Activated CD8-positive, alpha-beta memory T cell treated with anti-CD3 and anti-CD28 coated beads, Interleukin-2, amount 50 U/mL, for 4 hours (primary cell): Measurements from ENCODE around the gene OSBPL8.
"Not testable (repeated sequence)": the region's sequence is repeated elsewhere in the genome, so short reads cannot be mapped to it uniquely, and the experiment has no call there.

Experiments used
- DNase-seq: peaks from one replicate; pipeline ENCODE4 v3.0.0-alpha.2; 2020

OSBPL8 gene

DNA sequence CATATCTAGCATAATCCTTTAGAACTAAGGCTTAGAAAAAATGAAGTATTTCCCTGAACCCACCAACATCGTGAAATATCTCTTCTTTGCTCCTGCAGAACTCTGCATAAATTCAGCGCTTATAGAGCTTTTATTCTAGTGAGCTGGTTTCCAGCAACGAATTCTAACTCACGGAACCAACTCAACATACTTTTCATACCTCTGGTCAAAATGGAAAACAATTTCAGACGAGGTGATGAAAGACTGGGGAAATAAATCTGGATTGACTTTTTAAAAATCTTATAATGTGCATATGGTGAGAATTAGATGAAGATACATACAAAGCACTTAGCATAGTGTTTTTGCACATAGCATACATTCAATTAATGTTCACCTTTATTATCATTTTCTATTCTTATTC, 148.8 kb downstream of the OSBPL8 start:
- DNase-seq = no peak

DNA sequence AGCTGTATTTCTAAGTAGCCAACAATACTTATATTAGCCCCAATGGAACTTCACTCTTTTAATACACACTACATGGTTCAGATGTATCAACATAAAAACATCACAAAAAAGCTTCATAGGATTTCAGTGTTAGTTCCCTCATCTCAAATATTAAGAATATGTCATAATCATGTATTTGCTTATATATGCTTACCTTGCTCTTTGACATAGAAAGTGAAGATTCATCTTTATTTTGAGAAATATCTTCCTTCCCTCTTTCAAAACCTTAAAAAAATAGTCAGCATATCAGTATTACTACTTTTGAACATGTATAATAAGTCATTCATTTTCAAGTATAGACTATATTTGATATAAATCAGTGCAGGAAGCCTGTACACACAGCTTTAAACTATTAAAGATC, 149.2 kb downstream of the OSBPL8 start:
- DNase-seq = no peak

DNA sequence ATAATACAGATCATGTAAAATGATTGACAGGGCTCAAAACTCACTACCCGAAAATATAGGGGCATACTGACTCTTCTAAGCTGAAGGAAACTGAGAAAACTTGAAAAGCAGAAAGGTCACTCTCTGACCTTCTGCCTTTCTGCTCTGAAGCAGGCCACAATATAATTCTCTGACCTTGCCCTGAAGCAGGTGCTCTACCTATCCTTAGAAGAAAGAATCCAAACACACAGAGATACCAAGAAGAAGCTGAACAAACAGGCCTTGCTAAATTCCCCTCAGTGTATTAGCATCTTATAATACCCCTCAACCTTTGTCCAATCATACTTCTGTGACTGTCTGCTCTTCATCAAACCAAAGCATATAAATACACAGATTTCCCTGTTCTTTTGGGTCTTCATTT, 150.5 kb downstream of the OSBPL8 start:
- no peak for DNase-seq

DNA sequence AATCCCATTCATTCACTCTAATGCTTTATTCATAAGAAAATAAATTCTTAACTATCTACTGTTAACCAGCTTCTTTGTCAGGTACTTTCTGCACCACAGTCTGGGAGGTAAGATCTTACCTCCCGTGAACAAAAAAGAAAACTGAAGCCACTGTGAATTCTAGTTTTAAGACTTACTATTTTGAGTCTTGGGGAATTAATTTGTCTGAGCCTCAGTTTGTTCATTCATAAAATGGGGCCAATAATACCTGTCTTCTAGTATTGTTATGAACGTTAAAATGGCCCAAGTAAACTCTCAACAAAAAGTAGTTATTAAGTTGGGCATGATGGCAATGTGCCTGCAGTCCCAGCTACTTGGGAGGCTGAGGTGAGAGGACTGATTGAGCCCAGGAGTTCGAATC, 151.9 kb downstream of the OSBPL8 start:
- DNase-seq = no peak

DNA sequence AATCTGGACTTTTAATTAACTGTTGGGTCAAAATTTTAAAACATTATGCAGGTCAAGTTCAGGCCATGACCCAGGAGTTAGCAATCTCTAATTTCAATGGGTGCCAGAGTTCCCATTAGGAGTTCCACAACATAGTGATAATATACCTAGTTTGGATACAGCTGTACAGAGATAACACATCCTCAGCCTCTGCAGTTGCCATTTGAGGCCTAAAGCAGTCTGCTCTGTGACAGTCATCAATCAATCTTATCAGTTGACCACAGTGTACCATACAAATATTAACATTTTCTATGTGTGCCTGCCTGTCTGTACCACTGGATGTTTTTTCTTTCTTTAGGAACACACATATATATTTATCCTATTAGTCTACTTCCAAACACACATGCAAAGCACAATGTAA, 157.3 kb downstream of the OSBPL8 start:
- DNase-seq = no peak

DNA sequence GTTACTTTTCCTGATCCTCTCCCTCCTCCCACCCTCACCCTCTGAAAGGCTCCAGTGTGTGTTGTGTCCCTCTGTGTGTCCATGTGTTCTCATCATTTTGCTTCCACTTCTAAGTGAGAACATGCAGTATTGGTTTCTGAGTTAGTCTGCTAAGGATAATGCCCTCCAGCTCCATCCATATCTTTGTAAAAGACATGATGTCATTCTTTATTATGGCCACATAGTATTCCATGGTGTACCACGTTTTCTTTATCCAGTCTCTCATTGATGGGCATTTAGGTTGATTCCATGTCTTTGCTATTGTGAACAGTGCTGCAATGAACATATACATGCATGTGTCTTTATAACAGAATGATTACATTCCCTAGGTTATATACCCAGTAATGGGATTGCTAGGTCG, 159.4 kb downstream of the OSBPL8 start:
- DNase-seq = no peak

DNA sequence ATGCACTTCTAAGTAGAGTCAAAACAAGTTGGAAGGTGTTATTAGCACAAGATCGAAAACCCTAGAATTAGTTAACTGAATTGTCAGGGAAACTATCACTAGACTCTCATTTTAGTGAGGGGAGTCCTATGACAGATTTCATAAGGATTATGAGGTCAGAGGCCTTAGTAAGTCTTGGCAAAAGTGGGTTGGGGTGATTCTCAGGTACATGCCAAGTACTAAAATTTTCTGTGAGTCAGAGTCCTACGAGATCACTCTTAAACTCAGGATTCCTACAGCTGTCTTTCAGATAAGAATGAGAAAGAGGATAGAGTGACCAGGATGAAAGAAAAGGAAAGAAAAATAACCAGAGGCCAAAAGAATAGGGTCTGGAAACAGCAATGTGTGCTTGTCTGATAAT, 160.5 kb downstream of the OSBPL8 start:
- DNase-seq = no peak

DNA sequence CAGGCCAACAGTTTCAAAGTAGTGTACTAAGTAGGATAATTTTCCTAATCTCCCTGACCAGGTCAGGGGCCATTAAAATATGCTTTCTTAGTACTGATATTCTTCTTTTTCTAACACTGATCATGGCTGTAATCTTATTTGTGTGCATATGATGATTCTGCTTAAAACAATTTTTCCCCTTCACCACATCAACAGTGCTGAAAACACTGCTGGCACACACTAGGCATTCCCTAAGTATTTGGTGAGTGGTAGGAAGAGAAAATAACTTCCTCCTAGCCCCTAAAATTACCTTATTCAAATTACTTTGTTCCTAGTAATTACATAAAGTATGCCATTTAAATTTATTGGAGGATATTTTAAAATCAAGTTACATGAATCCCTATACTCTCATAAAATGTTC, 161.5 kb downstream of the OSBPL8 start:
- DNase-seq = no peak

DNA sequence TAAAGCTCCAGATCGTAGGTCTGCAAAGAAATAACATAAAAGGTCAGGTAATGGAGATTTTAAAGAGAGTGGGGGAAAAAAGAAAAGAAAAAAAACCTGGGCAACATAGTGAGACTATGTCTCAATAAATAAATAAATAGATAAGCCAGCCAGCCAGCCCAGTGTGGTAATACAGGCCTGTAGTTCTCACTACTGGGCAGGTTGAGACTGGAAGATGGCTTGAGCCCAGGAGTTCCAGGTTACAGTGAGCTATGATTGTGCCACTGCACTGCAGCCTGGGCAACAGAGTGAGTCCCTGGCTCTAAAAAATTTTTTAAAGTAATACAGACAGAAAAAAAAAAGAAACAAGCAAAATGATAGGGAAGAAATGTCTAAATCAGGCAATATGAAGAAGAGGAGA, 168.1 kb downstream of the OSBPL8 start:
- DNase-seq = no peak

DNA sequence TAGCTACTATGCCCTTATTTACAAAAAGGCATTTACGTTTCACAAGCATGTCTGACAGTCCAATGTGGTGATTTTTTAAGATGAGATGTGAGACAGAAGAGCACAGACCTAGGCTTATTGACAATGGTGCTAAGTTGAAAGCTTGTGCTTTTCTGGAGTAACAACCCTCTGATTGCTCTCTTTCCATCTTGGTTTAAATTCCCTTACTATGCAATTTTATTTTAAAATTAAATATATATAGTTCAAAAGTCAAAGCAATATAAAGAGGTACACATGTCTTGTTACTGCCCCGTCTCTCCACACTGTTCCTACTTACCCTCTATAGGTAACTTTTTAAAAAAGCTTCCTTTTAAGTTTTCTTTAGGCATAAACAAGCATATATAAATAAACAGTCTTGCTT, 172.0 kb downstream of the OSBPL8 start:
- DNase-seq = no peak

DNA sequence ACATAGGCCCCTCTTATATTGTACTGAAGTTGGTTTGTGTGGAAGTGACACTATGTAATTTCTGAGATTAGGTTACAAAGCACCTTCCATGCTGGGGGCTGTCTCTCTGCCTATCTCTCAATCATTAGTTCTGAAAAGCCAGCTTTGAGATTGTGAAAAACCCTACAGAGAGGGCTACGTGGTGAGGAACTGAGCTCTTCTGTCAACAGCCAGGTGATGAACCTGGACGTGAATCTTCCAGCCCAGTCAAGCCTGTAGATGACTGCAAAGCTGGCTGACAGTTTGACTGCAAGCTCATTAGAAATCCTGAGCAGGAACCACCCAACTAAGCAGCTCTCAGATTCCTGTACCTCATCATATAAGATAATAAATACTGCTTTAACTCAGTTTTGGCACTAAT, 175.0 kb downstream of the OSBPL8 start:
- no peak for DNase-seq

DNA sequence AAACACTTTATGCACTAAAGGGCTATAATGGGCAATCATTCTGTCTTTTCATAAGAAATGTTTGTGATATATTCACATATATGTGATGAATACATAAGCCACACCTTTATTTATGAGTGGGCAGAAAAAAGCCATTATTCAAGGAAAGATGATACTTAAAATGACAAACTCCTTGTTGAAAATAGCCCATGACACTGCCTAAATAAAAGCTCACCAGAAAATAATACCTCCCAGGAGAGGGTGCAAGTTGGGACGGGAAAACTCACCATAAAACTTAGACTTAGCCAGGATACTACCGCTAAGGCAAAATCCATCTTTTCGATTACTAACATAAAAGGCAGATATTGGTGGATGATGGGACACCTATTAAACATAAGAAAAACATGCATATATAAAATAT, 175.6 kb downstream of the OSBPL8 start:
- DNase-seq = no peak

DNA sequence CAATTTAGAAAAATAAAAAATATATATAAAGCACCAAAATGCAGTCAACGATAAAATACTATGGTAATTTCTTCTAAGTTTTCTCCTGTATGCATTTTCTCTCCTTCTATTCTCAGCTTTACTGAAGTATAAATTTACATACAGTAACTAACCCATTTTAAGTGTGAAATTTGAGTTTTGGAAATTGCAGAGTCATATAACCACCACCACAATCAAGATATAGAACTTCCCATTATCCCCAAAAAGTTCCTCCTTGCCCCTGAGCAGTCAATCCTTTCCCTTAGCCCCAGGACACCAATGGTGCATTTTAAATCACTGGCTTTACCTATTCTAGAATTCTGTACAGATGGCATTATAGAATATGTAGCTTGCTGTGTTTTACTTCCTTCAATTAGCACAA, 180.3 kb downstream of the OSBPL8 start:
- no peak for DNase-seq

DNA sequence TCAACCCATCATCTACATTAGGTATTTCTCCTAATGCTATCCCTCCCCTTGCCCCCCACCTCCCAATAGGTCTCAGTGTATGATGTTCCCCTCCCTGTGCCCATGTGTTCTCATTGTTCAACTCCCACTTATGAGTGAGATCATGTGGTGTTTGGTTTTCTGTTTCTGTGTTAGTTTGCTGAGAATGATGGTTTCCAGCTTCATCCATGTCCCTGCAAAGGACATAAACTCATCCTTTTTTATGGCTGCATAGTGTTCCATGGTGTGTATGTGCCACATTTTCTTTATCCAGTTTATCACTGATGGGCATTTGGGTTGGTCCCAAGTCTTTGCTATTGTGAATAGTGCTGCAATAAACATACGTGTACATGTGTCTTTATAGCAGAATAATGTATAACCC, 182.7 kb downstream of the OSBPL8 start:
- DNase-seq = not testable (repeated sequence)

DNA sequence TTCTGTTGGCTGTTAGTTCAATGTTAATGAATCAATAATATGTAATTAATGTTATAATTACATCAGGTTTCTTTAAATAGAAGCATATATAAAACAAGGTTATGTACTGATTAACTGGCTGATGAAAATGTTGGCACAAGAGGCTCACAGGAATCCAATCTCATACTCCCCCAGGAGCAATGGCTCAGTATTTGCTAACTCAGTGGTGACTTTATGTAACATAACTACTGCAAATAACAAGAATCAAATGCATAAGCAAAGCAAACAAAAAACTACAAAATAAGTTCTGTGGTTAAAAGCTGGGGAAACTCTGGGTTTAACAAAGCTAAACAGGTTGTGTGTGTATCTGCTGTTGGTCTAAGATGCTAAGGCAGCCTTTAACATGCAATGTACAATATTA, 183.6 kb downstream of the OSBPL8 start:
- DNase-seq = no peak

DNA sequence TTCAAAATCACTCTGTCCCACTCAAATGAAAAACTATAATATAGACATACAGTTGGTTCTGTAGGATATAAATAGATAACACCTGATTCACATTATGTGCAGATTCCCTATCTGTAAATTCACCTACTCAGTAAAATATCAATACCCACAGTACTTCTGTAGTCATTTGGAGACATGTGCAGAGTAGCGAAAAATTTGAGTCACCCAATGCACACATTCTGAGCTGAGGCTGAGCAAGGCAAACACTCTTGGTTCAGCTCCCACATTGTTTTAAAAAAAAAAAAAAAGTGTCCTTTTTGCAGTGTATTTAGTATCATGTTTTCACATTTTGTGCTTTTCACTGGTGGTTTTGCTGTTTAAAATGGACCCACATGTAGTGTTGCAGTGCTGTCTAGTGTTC, 184.1 kb downstream of the OSBPL8 start:
- no peak for DNase-seq

DNA sequence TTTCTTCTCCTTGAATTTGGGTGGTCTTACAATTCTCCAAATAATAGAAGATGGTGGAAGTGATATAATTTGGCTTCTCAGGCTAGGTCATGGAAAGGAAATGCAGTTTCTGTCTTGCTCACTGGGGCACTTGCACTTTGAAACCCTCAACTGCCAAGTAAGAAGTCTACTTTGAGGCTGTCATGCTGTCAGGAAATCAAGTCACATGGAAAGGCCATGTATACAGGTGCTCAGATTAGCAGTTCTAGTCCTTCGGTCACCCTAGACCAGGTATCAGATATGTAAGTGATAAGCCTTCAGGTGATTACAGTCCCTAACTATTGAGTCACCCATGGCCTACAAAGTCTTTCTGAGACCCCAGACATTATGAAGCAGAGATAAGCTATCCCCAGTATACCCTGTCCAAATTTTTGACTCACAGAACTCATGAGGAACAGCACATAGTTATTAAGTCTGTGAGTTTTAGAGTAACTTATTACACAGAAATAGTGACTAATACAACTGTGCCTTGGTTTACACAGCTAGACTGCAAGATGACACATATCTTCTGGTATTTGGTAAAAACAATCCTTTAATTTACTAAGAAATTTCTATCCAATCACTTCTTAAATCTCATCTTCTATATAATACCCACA, 185.1 kb downstream of the OSBPL8 start:
- DNase-seq = no peak

DNA sequence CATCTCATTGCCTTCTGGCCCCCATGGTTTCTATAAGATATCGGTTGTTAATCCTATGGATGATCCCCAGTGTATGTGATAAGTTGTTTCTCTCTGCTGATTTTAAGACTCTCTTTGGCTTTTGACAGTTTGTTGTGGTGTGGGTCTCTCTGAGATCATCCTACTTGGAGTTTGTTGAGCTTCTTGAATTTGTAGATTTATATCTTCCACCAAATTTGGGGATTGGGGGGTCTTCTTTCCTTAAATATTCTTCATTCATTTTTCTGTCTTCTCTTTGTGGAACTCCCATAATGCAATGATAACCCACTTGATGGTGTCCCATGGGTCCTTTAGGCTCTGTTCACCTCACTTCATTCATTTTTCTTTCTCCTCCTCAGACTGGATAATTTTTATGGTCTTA, 191.3 kb downstream of the OSBPL8 start:
- no peak for DNase-seq

DNA sequence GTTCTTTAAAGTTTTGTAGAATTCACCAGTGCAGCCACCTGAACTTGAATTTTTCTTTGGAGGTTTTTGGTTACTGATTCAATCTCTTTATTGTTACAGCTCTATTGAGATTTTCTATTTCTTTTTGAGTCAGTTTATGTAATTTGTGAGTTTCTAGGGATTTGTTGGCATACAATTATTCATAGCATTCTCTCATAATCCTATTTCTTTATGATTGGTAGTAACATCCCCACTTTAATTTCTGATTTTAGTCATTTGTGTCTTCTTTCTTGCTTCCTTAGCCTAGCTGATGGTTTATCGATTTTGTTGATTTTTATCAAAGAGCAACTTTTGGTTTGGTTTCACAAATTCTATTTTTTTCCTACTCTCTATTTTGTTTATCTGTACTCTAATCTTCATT, 193.4 kb downstream of the OSBPL8 start:
- no peak for DNase-seq

DNA sequence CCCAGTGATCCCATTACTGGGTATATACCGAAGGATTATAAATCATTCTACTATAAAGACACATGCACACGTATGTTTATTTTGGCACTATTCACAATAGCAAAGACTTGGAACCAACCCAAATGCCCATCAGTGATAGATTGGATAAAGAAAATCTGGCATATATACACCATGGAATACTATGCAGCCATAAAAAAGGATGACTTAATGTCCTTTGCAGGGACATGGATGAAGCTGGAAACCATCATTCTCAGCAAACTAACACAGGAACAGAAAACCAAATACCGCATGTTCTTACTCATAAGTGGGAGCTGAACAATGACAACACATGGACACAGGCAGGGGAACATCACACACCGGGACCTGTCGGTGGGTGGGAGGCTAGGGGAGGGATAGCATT, 195.4 kb downstream of the OSBPL8 start:
- not testable (repeated sequence) for DNase-seq

DNA sequence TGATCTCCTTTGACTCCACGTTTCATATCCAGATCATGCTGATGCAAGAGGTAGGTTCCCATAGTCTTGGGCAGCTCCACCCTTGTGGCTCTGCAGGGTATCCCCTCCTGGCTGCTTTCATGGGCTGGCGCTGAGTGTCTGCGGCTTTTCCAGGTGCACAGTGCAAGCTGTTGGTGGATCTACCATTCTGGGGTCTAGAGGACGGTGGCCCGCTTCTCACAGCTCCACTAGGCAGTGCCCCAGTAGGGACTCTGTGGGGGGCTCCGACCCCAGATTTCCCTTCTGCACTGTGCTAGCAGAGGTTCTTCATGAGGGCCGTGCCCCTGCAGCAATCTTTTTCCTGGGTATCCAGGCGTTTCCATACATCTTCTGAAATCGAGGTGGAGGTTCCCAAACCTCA, 199.3 kb downstream of the OSBPL8 start:
- DNase-seq = no peak

DNA sequence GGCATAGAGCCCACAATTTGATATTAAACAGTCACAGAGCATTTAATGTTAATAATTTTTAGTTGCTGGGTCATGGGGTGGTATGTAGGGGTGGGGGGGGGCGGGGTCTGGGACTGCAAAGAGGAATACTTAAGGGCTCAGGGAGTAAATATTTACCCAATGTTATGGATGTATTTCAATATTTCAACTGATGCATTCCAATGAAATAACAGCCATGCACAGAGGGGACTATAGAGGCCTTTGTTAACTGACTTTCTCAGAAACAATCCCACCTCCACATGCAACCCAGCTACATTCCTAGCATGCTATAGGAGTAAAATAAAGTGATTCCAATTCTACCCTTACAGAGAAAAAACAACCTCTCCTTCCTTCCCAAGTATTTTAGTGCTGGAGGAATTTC, 203.5 kb downstream of the OSBPL8 start:
- no peak for DNase-seq

DNA sequence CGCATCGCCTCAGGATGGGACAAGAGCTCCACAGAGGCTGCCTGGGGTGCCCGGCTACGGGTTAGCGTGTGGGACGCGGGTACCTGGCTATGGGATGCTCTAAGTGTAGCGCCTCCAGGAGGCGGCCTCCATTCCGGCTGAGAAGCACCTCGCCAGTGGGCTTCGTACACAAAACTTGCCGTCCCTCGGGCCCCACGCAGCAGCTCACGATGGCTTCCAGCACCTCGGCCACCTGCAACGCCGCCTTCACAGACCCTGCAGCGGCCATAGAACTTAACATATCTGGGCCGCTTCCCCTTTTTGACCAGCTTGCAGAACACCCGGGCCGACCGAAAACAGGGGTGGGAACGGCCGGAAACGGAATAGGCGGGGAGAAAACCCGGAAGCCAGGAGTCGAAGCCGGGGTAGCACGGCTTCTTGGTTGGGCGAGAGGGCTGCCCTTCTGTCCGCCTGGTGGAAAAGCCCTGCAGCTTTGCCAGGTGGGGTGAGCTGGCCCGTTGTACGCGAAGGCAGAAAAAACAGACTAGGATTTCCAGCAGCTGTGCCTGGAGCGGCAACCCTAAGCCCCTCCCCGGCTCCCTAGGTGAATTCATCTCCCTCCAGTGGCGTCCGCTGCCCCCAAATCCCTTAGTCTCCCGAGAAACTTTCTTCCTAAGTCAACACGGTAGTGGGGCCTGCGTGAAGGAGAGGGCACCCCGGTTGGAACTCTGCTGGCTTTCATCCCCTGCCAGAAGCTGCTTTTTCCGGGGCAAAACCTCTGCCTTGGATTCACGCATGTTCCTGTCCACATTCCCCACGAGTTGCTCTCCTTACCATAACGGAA, 211.3 kb downstream of the OSBPL8 start, which contains the start of gene BBS10:
Gene BBS10, minus strand, starts transcription at position 337 of the 823 bp plus-strand sequence. Its CDS starts 57 bp downstream, at position 280.
- DNase-seq = peak; percentile 79

DNA sequence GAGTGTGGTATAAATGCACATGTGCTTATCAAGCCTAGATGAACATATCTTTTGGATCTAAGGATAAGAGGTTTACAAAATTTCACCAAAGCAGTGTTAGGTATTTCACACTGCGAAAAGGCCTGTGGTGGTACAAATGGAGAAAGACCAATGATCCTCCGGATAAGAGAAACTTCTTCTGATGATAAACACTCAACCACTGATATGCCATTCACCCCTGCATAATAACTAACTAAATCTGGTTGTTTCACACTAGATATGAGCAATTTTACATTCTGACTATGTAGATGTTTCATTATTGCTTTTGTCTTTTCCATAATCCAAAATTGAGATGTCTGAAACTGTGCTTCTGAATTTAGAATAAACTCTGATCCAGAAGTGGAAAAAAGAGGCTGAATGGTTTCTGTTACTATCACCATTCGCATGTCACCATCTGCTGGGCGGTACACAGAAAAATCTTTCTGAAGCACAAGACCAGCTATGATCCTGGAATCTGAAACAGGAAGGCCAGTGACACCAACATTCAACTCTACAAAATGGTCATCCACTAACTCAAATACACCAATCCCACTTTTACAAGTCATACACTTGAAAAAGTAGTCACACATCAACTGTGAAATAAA, 212.7 kb downstream of the OSBPL8 start:
- no peak for DNase-seq
